H9 (cell line): ENCODE data around the gene LRSAM1. TPM values are rescaled to one million over a fixed set of nuclear protein-coding genes. Genes with fewer than 3 reads are reported as not detected.
A peak's percentile ranks its signal among the peaks of the same experiment; 100 is the strongest.

Experiments
- DNase-seq: peaks from one replicate; pipeline ENCODE4 v3.0.0-alpha.2; 2017
- H2AFZ ChIP-seq: one replicate; pipeline ENCODE4 v1.6.1; 2013; ENCODE audit warnings: mild to moderate bottlenecking, low read length, control low read depth, moderate library complexity
- H2AK5ac ChIP-seq: 2 replicates; pipeline ENCODE4 v1.6.1; 2013; ENCODE audit warnings: low read length, control low read depth, mixed read lengths; ENCODE audit not compliant: insufficient read length
- H2BK120ac ChIP-seq: one replicate; pipeline ENCODE4 v1.6.1; 2013; ENCODE audit warnings: low read depth, mild to moderate bottlenecking, low read length, control low read depth, inconsistent platforms; ENCODE audit not compliant: poor library complexity, severe bottlenecking
- H2BK12ac ChIP-seq: 2 replicates; pipeline ENCODE4 v1.6.1; 2013; ENCODE audit warnings: low read length, control low read depth, mixed read lengths, low read depth; ENCODE audit not compliant: insufficient read length
- H2BK15ac ChIP-seq: 2 replicates; pipeline ENCODE4 v1.6.1; 2013; ENCODE audit warnings: low read depth, low read length, control low read depth
- H2BK20ac ChIP-seq: one replicate; pipeline ENCODE4 v1.6.1; 2013; ENCODE audit warnings: low read depth, mild to moderate bottlenecking, low read length, control low read depth, inconsistent platforms; ENCODE audit not compliant: poor library complexity, severe bottlenecking
- H2BK5ac ChIP-seq: 2 replicates; pipeline ENCODE4 v1.6.1; 2013; ENCODE audit warnings: low read length, control low read depth, mixed read lengths; ENCODE audit not compliant: insufficient read length
- H3K14ac ChIP-seq: 2 replicates; pipeline ENCODE4 v1.6.1; 2013; ENCODE audit warnings: low read length, control low read depth; ENCODE audit not compliant: insufficient read depth
- H3K18ac ChIP-seq: 2 replicates; pipeline ENCODE4 v1.6.1; 2013; ENCODE audit warnings: low read depth, mild to moderate bottlenecking, mixed read lengths, low read length, control low read depth; ENCODE audit not compliant: insufficient read length
- H3K23ac ChIP-seq: 2 replicates; pipeline ENCODE4 v1.6.1; 2013; ENCODE audit warnings: low read length, control low read depth, mixed read lengths, low read depth; ENCODE audit not compliant: insufficient read length
- H3K23me2 ChIP-seq: 2 replicates; pipeline ENCODE4 v1.6.1; 2013; ENCODE audit warnings: low read depth, mild to moderate bottlenecking, mixed read lengths, low read length, control low read depth; ENCODE audit not compliant: insufficient read length, poor library complexity, severe bottlenecking
- H3K27ac ChIP-seq: 2 replicates; pipeline ENCODE4 v1.5.1; 2013; ENCODE audit warnings: low read length, control low read depth, mixed read lengths, low read depth; ENCODE audit not compliant: insufficient read length
- H3K27me3 ChIP-seq: 2 replicates; pipeline ENCODE4 v1.6.1; 2013; ENCODE audit warnings: low read length, control low read depth, inconsistent platforms; ENCODE audit not compliant: insufficient read depth
- H3K4ac ChIP-seq: 2 replicates; pipeline ENCODE4 v1.6.1; 2013; ENCODE audit warnings: low read depth, mild to moderate bottlenecking, control low read depth, inconsistent platforms, low read length, moderate library complexity
- H3K4me1 ChIP-seq: 2 replicates; pipeline ENCODE4 v1.6.1; 2013; ENCODE audit warnings: low read length, control low read depth, inconsistent platforms; ENCODE audit not compliant: insufficient read depth
- H3K4me2 ChIP-seq: 2 replicates; pipeline ENCODE4 v1.6.1; 2013; ENCODE audit warnings: low read length, control low read depth, mixed read lengths; ENCODE audit not compliant: insufficient read length, insufficient read depth
- H3K56ac ChIP-seq: 2 replicates; pipeline ENCODE4 v1.6.1; 2013; ENCODE audit warnings: low read depth, mild to moderate bottlenecking, mixed read lengths, low read length, control low read depth; ENCODE audit not compliant: insufficient read length
- H3K79me1 ChIP-seq: 2 replicates; pipeline ENCODE4 v1.6.1; 2013; ENCODE audit warnings: low read depth, mild to moderate bottlenecking, moderate library complexity, low read length, control low read depth, inconsistent platforms; ENCODE audit not compliant: insufficient read depth, poor library complexity, severe bottlenecking
- H3K79me2 ChIP-seq: 2 replicates; pipeline ENCODE4 v1.6.1; 2013; ENCODE audit warnings: low read length, control low read depth, inconsistent platforms; ENCODE audit not compliant: insufficient read depth
- H3K9ac ChIP-seq: 2 replicates; pipeline ENCODE4 v1.6.1; 2013; ENCODE audit warnings: low read length, control low read depth, mixed read lengths; ENCODE audit not compliant: insufficient read length; ENCODE audit errors: extremely low read depth
- H3K9me3 ChIP-seq: one replicate; pipeline ENCODE4 v1.6.1; 2013; ENCODE audit warnings: low read depth, low read length, inconsistent platforms; ENCODE audit not compliant: control insufficient read depth
- H3T11ph ChIP-seq: one replicate; pipeline ENCODE4 v1.6.1; 2013; ENCODE audit warnings: mild to moderate bottlenecking, low read length, control low read depth, inconsistent platforms
- H4K20me1 ChIP-seq: one replicate; pipeline ENCODE4 v1.6.1; 2013; ENCODE audit not compliant: control insufficient read depth, insufficient read length, insufficient read depth
- H4K5ac ChIP-seq: 2 replicates; pipeline ENCODE4 v1.6.1; 2013; ENCODE audit warnings: low read depth, mild to moderate bottlenecking, mixed read lengths, low read length, control low read depth; ENCODE audit not compliant: insufficient read length
- H4K8ac ChIP-seq: replicated peaks from 2 replicates; pipeline ENCODE4 v1.6.1; 2013; ENCODE audit warnings: low read length, control low read depth, mixed read lengths, low read depth; ENCODE audit not compliant: insufficient read length
- H4K91ac ChIP-seq: 2 replicates; pipeline ENCODE4 v1.6.1; 2013; ENCODE audit warnings: low read depth, mild to moderate bottlenecking, moderate library complexity, mixed read lengths, low read length, control low read depth; ENCODE audit not compliant: insufficient read length
- H3K27ac Mint-ChIP-seq, 3 experiments: 2 replicates in 2 of 3; 3 replicates in 1 of 3; pipeline ENCODE4 v1.8.0; 2020 to 2021; ENCODE audit warnings: mixed read lengths in 3 of 3, mild to moderate bottlenecking in 1 of 3, moderate library complexity in 1 of 3
- H3K27me3 Mint-ChIP-seq: 2 replicates; pipeline ENCODE4 v1.8.0; 2021; ENCODE audit warnings: low read depth, mild to moderate bottlenecking, moderate library complexity, mixed read lengths
- H3K36me3 Mint-ChIP-seq, 3 experiments: 2 replicates in 2 of 3; 3 replicates in 1 of 3; pipeline ENCODE4 v1.8.0; 2020 to 2021; ENCODE audit warnings: low read depth in 3 of 3, mixed read lengths in 3 of 3; ENCODE audit not compliant: insufficient read depth in 1 of 3
- H3K4me1 Mint-ChIP-seq, 2 experiments: 2 replicates each; pipeline ENCODE4 v1.8.0; 2020; ENCODE audit warnings: mixed read lengths in 2 of 2
- H3K4me3 Mint-ChIP-seq, 2 experiments: 2 replicates in 1 of 2; 3 replicates in 1 of 2; pipeline ENCODE4 v1.8.0; 2020 to 2021; ENCODE audit warnings: mild to moderate bottlenecking in 2 of 2, mixed read lengths in 2 of 2, moderate library complexity in 1 of 2
- H3K9me3 Mint-ChIP-seq, 2 experiments: 2 replicates in 1 of 2; 3 replicates in 1 of 2; pipeline ENCODE4 v1.8.0; 2020; ENCODE audit warnings: mild to moderate bottlenecking in 2 of 2, mixed read lengths in 2 of 2, moderate library complexity in 1 of 2
- CTCF ChIP-seq: fragments of 200-600 bp; sonication (generic); conservative IDR thresholded peaks from 3 replicates; pipeline ENCODE4 v1.8.0; 2021; ENCODE audit warnings: antibody characterized with exemption, mild to moderate bottlenecking
- WGBS: extraction: QIAGEN DNeasy Blood & Tissue Kit; methylation state at CpG from one replicate; pipeline ENCODE4 v1.1.7; 2013; ENCODE audit warnings: missing lambda C conversion rate, low lambda C conversion rate, mixed read lengths; ENCODE audit not compliant: insufficient read length; ENCODE audit errors: extremely low coverage; 5-methylcytosine and 5-hydroxymethylcytosine counted together
- total RNA-seq: library from RNA; stranded (reverse); gene quantifications from 2 replicates; pipeline ENCODE4 v1.2.1, GENCODE V29; 2021

The LRSAM1 gene
- total RNA-seq, 1 experiment from 2014 or later, result 16.2 TPM

- H3K9me3 Mint-ChIP-seq, result no peaks in the 10 kb centered on the region
- peaks cover 7% of the 10 kb centered on the region in 2 experiments for H3K4me1 Mint-ChIP-seq
- H2AFZ ChIP-seq, result no peak overlapping the region
- no peak overlapping the region for H3K23ac ChIP-seq
- H3K79me2 ChIP-seq, result no peaks in the 10 kb centered on the region
- H3K79me1 ChIP-seq, result peaks cover 2% of the 10 kb centered on the region
- H2BK12ac ChIP-seq, result no peak overlapping the region
- no peak overlapping the region for H2BK120ac ChIP-seq
- H4K91ac ChIP-seq, result no peak overlapping the region
- H2BK5ac ChIP-seq, result no peak overlapping the region
- H3T11ph ChIP-seq, result no peak overlapping the region
- H3K4me3 Mint-ChIP-seq, result no peak overlapping the region
- no peak for TF ChIP-seq CTCF
- no peaks in the 10 kb centered on the region for H4K20me1 ChIP-seq
- H4K5ac ChIP-seq, result no peak overlapping the region
- no peak overlapping the region for H2BK15ac ChIP-seq
- no peak overlapping the region for H4K8ac ChIP-seq
- no peak overlapping the region for H3K14ac ChIP-seq
- H3K27ac ChIP-seq, result no peak overlapping the region
- peaks cover 3% of the 10 kb centered on the region for H3K4me1 ChIP-seq
- no peak overlapping the region for H3K18ac ChIP-seq
- H3K4me2 ChIP-seq, result no peak overlapping the region
- H3K4ac ChIP-seq, result no peak overlapping the region
- H3K27me3 Mint-ChIP-seq, result no peaks in the 10 kb centered on the region
- no peak overlapping the region for H2BK20ac ChIP-seq
- H3K23me2 ChIP-seq, result peaks cover 2% of the 10 kb centered on the region
- DNase-seq, result peak; percentile 76
- no peak overlapping the region for H2AK5ac ChIP-seq
- H3K27me3 ChIP-seq, result no peaks in the 10 kb centered on the region
- H3K9me3 ChIP-seq, result no peaks in the 10 kb centered on the region
- peak overlapping the region; percentile 14 to 66 (median 16); a peak in 2 of 7 replicates for H3K27ac Mint-ChIP-seq
- no peak overlapping the region for H3K9ac ChIP-seq
- WGBS, result no CpG with 5 or more reads among the region's 17 CpGs
- H3K36me3 Mint-ChIP-seq, result peaks cover 21 to 49% (median 42%) of the 10 kb centered on the region in 3 experiments; a peak in 6 of 7 replicates
- no peak overlapping the region for H3K56ac ChIP-seq
Observed at GRCh38 chr9:127457191-127457878, 6.0 kb downstream of the LRSAM1 start.
